Uterus (tissue), 4 donors: Measurements from ENCODE around the gene RGS1. TPM values are rescaled to one million over a fixed set of nuclear protein-coding genes. Genes with fewer than 3 reads are reported as not detected.

ENCODE experiments used
- DNase-seq, 2 donors: peaks; one replicate each; pipeline ENCODE4 v3.0.0-alpha.2; 2019 to 2020
- H3K27ac ChIP-seq, 2 donors: fragments of 200-600 bp; sonication (generic); 1 replicate in 1 of 2; 2 replicates in 1 of 2; pipeline ENCODE4 v1.5.1; 2016 to 2018
- H3K27me3 ChIP-seq, 2 donors: fragments of 200-600 bp; sonication (generic); one replicate each; pipeline ENCODE4 v1.5.1; 2018 to 2019; ENCODE audit warnings: control low read depth in 1 of 2
- H3K36me3 ChIP-seq, 2 donors: fragments of 200-600 bp; sonication (generic); one replicate each; pipeline ENCODE4 v1.5.1; 2019; ENCODE audit warnings: control low read depth in 1 of 2
- H3K4me1 ChIP-seq, 2 donors: fragments of 200-600 bp; sonication (generic); one replicate each; pipeline ENCODE4 v1.5.1; 2018 to 2019; ENCODE audit warnings: control low read depth in 1 of 2
- H3K4me3 ChIP-seq, 2 donors: fragments of 200-600 bp; sonication (generic); 1 replicate in 1 of 2; 2 replicates in 1 of 2; pipeline ENCODE4 v1.5.1; 2018 to 2019; ENCODE audit warnings: mild to moderate bottlenecking in 1 of 2
- H3K9me3 ChIP-seq, 2 donors: fragments of 200-600 bp; sonication (generic); one replicate each; pipeline ENCODE4 v1.5.1; 2019; ENCODE audit warnings: control low read depth in 1 of 2
- CTCF ChIP-seq, 4 experiments: fragments of 200-600 bp in 2 of 4; fragments of 450-650 bp in 2 of 4; sonication (generic) in 2 of 4; IDR thresholded peaks; one replicate each; pipeline ENCODE4 v1.5.1; 2016 to 2019; ENCODE audit warnings: antibody characterized with exemption in 4 of 4, mild to moderate bottlenecking in 2 of 4, moderate library complexity in 1 of 4
- POLR2A ChIP-seq, 2 donors: fragments of 450-650 bp; IDR thresholded peaks; one replicate each; pipeline ENCODE4 v1.6.1; 2016; ENCODE audit warnings: antibody characterized with exemption in 2 of 2, mild to moderate bottlenecking in 1 of 2, moderate library complexity in 1 of 2
- intact Hi-C: fragments of 100-400 bp; cut with DNase I; formaldehyde crosslinking; loops from one replicate; pipeline ENCODE4 v1.15.1; 2023; ENCODE audit warnings: low total_unique reads
- total RNA-seq, 4 donors: library from RNA; depleted of rRNA in 3 of 4; stranded (reverse); fragments of >200 nt in 3 of 4; gene quantifications; one replicate each; pipeline versions ENCODE4 v1.1.0 to v1.2.4, GENCODE V29; 2014 to 2023
- donor health status: DM: yes; HTN: yes; CAD: no.

Gene RGS1
- total RNA-seq, 4 donors from 2014 or later = 10.7 to 31.5 (median 23.7) TPM

DNA sequence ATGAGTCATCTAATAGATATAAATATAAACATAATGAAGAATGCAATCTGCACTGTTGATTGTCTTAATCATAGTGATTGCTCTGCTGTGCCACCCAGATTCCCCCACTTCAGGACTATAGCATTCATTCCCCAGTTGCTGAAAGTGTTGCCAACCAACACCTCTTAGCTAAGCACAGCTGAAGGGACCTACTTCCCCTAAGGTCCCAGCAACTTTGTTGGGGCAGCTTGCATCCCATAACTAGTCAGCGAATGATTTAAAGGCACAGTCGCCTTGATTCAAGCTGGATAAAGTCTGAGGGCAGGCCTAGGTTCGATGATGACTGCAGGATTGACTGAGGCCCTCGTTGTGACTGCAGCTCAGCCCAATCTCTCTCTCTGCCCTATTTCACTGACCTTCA is 14.3 kb upstream of the RGS1 start:
- no peak overlapping the region for H3K27ac ChIP-seq
- H3K4me3 ChIP-seq = no peak overlapping the region
- no peaks in the 10 kb centered on the region for H3K9me3 ChIP-seq
- H3K27me3 ChIP-seq = no peaks in the 10 kb centered on the region
- intact Hi-C loops = no loop called here
- DNase-seq = no peak
- H3K4me1 ChIP-seq = no peaks in the 10 kb centered on the region
- TF ChIP-seq CTCF (IDR thresholded peaks at IDR 0.05) (no peak), POLR2A (IDR thresholded peaks at IDR 0.05) (no peak)
- H3K36me3 ChIP-seq = no peaks in the 10 kb centered on the region

DNA sequence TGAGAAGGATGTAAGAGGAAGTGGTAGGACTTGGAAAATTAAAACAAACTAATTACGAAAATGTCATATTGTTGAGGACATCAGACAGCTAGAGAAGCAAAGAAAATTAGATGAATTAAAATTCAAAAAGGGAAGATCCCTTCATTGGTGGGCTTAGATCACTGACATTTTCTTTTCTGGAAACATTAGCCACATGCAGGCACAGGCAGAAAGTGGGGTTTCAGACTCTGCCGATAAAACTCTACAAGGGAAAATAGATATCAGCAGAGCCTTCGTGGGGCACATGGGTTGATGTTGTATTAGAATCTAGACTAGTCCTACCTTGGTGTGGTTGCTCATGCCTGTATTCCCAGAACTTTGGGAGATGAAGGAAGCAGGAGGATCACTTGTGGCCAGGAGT is 12.4 kb upstream of the RGS1 start:
- H3K27me3 ChIP-seq = no peaks in the 10 kb centered on the region
- TF ChIP-seq POLR2A (IDR thresholded peaks at IDR 0.05) (no peak), CTCF (IDR thresholded peaks at IDR 0.05) (no peak)
- H3K4me3 ChIP-seq = no peak overlapping the region
- no peaks in the 10 kb centered on the region for H3K36me3 ChIP-seq
- DNase-seq = no peak
- H3K27ac ChIP-seq = no peak overlapping the region
- H3K4me1 ChIP-seq = no peaks in the 10 kb centered on the region
- intact Hi-C loops = no loop called here
- no peaks in the 10 kb centered on the region for H3K9me3 ChIP-seq

DNA sequence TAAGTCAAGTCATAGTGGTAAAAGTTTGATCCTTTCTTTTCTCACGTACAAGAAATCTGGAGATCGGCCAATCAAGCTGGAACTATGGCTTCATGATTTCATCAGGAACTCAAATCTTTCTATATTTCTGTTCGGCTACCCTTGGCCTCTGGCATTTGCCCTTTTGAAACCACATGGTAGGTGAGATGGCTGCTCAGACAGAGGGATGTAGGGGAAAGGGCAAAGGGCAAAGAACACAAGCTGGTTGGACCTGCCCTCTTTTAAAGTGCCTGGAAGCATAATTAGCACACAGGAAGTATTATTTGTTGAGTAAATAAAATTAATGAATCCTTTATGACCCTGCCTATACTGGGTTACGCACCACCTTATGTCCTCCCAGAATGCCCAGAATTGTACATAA is 11.5 kb upstream of the RGS1 start:
- TF ChIP-seq CTCF (IDR thresholded peaks at IDR 0.05) (no peak), POLR2A (IDR thresholded peaks at IDR 0.05) (no peak)
- Histone ChIP-seq H3K27ac (no peak overlapping the region), H3K36me3 (no peaks in the 10 kb centered on the region), H3K4me1 (no peaks in the 10 kb centered on the region), H3K9me3 (no peaks in the 10 kb centered on the region), H3K4me3 (no peak overlapping the region), H3K27me3 (no peaks in the 10 kb centered on the region)
- intact Hi-C loops = no loop called here
- no peak for DNase-seq

GRCh38 chr1:192565946-192566345 is 9.6 kb upstream of the RGS1 start:
- TF ChIP-seq POLR2A (IDR thresholded peaks at IDR 0.05) (no peak), CTCF (IDR thresholded peaks at IDR 0.05) (no peak)
- no peak for DNase-seq
- no peaks in the 10 kb centered on the region for H3K4me1 ChIP-seq
- intact Hi-C loops = no loop called here
- no peaks in the 10 kb centered on the region for H3K36me3 ChIP-seq
- no peaks in the 10 kb centered on the region for H3K27me3 ChIP-seq
- H3K9me3 ChIP-seq = no peaks in the 10 kb centered on the region
- no peak overlapping the region for H3K4me3 ChIP-seq
- no peak overlapping the region for H3K27ac ChIP-seq

- Histone ChIP-seq H3K36me3 (no peaks in the 10 kb centered on the region), H3K27me3 (no peaks in the 10 kb centered on the region), H3K4me3 (no peak overlapping the region), H3K27ac (no peak overlapping the region), H3K9me3 (no peaks in the 10 kb centered on the region), H3K4me1 (no peaks in the 10 kb centered on the region)
- TF ChIP-seq CTCF (IDR thresholded peaks at IDR 0.05) (no peak), POLR2A (IDR thresholded peaks at IDR 0.05) (no peak)
- no peak for DNase-seq
- intact Hi-C loops = no loop called here
Measured at GRCh38 chr1:192566657-192567056, 8.9 kb upstream of the RGS1 start.
